HEK293 (cell line): ENCODE results near the gene LBH.

ENCODE experiments used
- CTCF ChIA-PET: fragments of 350-600 bp; formaldehyde crosslinking; extraction: SDS; loops from one replicate; lab custom pipeline; 2021; ENCODE audit warnings: antibody characterized with exemption; lab: Yijun Ruan, JAX
- POLR2A ChIA-PET: fragments of 300-600 bp; formaldehyde crosslinking; extraction: SDS; loops from one replicate; lab custom pipeline; 2020; ENCODE audit warnings: antibody characterized with exemption, inconsistent platforms; lab: Yijun Ruan, JAX
- H3K27ac ChIP-seq: fragments of 200-500 bp; sonication (Bioruptor generic); 2 replicates; pipeline ENCODE4 v1.5.1; 2014; ENCODE audit warnings: low read depth, low read length, control low read depth, inconsistent platforms; ENCODE audit errors: extremely low read depth
- H3K36me3 ChIP-seq, 2 experiments: fragments of 200-500 bp in 1 of 2; sonication (Bioruptor generic) in 1 of 2; 1 replicate in 1 of 2; 2 replicates in 1 of 2; pipeline ENCODE4 v1.5.1; 2014 to 2017; ENCODE audit warnings: inconsistent platforms in 2 of 2, low read length in 2 of 2; ENCODE audit not compliant: control insufficient read depth in 2 of 2, insufficient read depth in 1 of 2
- H3K4me1 ChIP-seq: fragments of 200-500 bp; sonication (Bioruptor generic); 2 replicates; pipeline ENCODE4 v1.5.1; 2014; ENCODE audit warnings: mild to moderate bottlenecking, low read length, inconsistent platforms; ENCODE audit not compliant: control insufficient read depth, insufficient read depth
- H3K4me3 ChIP-seq: 2 replicates; pipeline ENCODE4 v1.5.1; 2011; ENCODE audit warnings: low read depth, mild to moderate bottlenecking, control low read depth, low read length, moderate library complexity
- H3K9me3 ChIP-seq: fragments of 200-500 bp; sonication (Bioruptor generic); 2 replicates; pipeline ENCODE4 v1.5.1; 2014; ENCODE audit warnings: low read depth, low read length, inconsistent platforms; ENCODE audit not compliant: control insufficient read depth, insufficient read depth
- KLF16 ChIP-seq: fragments of 450-650 bp; formaldehyde crosslinking; IDR thresholded peaks from 2 replicates; pipeline ENCODE4 v1.5.1; 2017; ENCODE audit warnings: missing biosample characterization, missing genetic modification characterization
- OSR2 ChIP-seq: fragments of 450-650 bp; formaldehyde crosslinking; IDR thresholded peaks from 2 replicates; pipeline ENCODE4 v1.5.1; 2016; ENCODE audit warnings: missing biosample characterization, missing genetic modification characterization
- SP2 ChIP-seq: fragments of 450-650 bp; formaldehyde crosslinking; IDR thresholded peaks from 2 replicates; pipeline ENCODE4 v1.5.1; 2016; ENCODE audit warnings: missing biosample characterization, missing genetic modification characterization
- TRIM28 ChIP-seq: IDR thresholded peaks from 2 replicates; pipeline ENCODE4 v1.6.1; 2011; ENCODE audit warnings: low read length, control low read depth, borderline replicate concordance
- ZNF10 ChIP-seq: fragments of 450-650 bp; formaldehyde crosslinking; IDR thresholded peaks from 2 replicates; pipeline ENCODE4 v1.5.1; 2017; ENCODE audit warnings: missing biosample characterization, missing genetic modification characterization
- ZNF133 ChIP-seq: fragments of 450-650 bp; formaldehyde crosslinking; IDR thresholded peaks from 2 replicates; pipeline ENCODE4 v1.5.1; 2016; ENCODE audit warnings: missing biosample characterization, missing genetic modification characterization
- ZNF211 ChIP-seq: fragments of 450-650 bp; formaldehyde crosslinking; IDR thresholded peaks from 2 replicates; pipeline ENCODE4 v1.5.1; 2016; ENCODE audit warnings: low read depth, missing biosample characterization, missing genetic modification characterization
- ZNF221 ChIP-seq: fragments of 450-650 bp; formaldehyde crosslinking; IDR thresholded peaks from 2 replicates; pipeline ENCODE4 v1.5.1; 2017; ENCODE audit warnings: missing biosample characterization, missing genetic modification characterization, borderline replicate concordance
- ZNF548 ChIP-seq: fragments of 450-650 bp; formaldehyde crosslinking; IDR thresholded peaks from 2 replicates; pipeline ENCODE4 v1.5.1; 2016; ENCODE audit warnings: missing biosample characterization, missing genetic modification characterization
- ZNF585B ChIP-seq: fragments of 450-650 bp; formaldehyde crosslinking; IDR thresholded peaks from 2 replicates; pipeline ENCODE4 v1.5.1; 2016; ENCODE audit warnings: missing biosample characterization, missing genetic modification characterization
- ZNF707 ChIP-seq: fragments of 450-650 bp; formaldehyde crosslinking; IDR thresholded peaks from 2 replicates; pipeline ENCODE4 v1.5.1; 2016; ENCODE audit warnings: missing biosample characterization, missing genetic modification characterization
- ZNF747 ChIP-seq: fragments of 450-650 bp; formaldehyde crosslinking; IDR thresholded peaks from 2 replicates; pipeline ENCODE4 v1.5.1; 2016; ENCODE audit warnings: missing biosample characterization, missing genetic modification characterization
- ZSCAN23 ChIP-seq: fragments of 450-650 bp; formaldehyde crosslinking; IDR thresholded peaks from 2 replicates; pipeline ENCODE4 v1.5.1; 2016; ENCODE audit warnings: missing biosample characterization, missing genetic modification characterization
- TF ChIP-seq, protein P1 (sequence below): fragments of 450-650 bp; formaldehyde crosslinking; conservative IDR thresholded peaks from 2 replicates; pipeline ENCODE4 v1.5.1; 2016; ENCODE audit warnings: low read depth, missing biosample characterization, missing genetic modification characterization
- TF ChIP-seq, protein P2 (sequence below): fragments of 450-650 bp; formaldehyde crosslinking; conservative IDR thresholded peaks from 2 replicates; pipeline ENCODE4 v1.5.1; 2016; ENCODE audit warnings: low read depth, missing biosample characterization, missing genetic modification characterization
- TF ChIP-seq, protein P3 (sequence below): sonication (generic); formaldehyde crosslinking; IDR thresholded peaks from 2 replicates; pipeline ENCODE4 v1.8.1; 2022; ENCODE audit warnings: mild to moderate bottlenecking, moderate library complexity, missing genetic modification reagents
- TF ChIP-seq, protein P4 (sequence below): fragments of 450-650 bp; formaldehyde crosslinking; IDR thresholded peaks from 2 replicates; pipeline ENCODE4 v1.5.1; 2016; ENCODE audit warnings: missing biosample characterization, missing genetic modification characterization

LBH gene

DNA sequence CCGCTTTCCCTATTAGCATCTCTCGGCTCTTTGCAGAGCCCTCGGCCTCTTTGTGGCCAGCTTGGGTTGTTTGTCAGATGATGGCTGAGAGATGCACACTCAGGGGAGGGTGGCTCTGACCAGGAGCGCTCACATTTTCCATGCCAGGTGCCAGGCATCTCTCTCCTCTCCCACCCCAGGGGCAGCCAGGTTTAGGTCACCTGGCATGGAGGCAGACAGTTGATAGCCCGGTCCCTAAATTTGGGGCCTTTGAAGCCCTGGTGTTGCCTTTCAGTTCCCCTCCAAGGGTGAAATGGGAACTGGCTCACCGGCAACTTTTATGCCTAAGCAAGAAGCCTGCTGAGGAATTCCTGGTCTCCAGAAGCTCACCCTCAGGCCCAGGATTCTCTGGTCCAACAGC is 19.1 kb downstream of the LBH start:
- no peak overlapping the region for H3K4me3 ChIP-seq
- TF ChIP-seq ZNF133 (tag by site-specific recombination): no peak
- ChIA-PET CTCF (interaction anchor here (0.6 to 1.7 kb wide), 3 partner anchors 11 to 443 kb away, joined by 3 to 13 read pairs (median 4); no protein-coding TSS in a partner anchor), POLR2A (interaction anchor here (0.8 kb wide), 1 partner anchor 20 kb away, joined by 4 read pairs; no protein-coding TSS in a partner anchor)
- H3K4me1 ChIP-seq: peaks cover 6% of the 10 kb centered on the region; the same call in 1 of the 2 replicates
- H3K36me3 ChIP-seq: no peaks in the 10 kb centered on the region
- no peaks in the 10 kb centered on the region for H3K9me3 ChIP-seq
- no peak overlapping the region for H3K27ac ChIP-seq

DNA sequence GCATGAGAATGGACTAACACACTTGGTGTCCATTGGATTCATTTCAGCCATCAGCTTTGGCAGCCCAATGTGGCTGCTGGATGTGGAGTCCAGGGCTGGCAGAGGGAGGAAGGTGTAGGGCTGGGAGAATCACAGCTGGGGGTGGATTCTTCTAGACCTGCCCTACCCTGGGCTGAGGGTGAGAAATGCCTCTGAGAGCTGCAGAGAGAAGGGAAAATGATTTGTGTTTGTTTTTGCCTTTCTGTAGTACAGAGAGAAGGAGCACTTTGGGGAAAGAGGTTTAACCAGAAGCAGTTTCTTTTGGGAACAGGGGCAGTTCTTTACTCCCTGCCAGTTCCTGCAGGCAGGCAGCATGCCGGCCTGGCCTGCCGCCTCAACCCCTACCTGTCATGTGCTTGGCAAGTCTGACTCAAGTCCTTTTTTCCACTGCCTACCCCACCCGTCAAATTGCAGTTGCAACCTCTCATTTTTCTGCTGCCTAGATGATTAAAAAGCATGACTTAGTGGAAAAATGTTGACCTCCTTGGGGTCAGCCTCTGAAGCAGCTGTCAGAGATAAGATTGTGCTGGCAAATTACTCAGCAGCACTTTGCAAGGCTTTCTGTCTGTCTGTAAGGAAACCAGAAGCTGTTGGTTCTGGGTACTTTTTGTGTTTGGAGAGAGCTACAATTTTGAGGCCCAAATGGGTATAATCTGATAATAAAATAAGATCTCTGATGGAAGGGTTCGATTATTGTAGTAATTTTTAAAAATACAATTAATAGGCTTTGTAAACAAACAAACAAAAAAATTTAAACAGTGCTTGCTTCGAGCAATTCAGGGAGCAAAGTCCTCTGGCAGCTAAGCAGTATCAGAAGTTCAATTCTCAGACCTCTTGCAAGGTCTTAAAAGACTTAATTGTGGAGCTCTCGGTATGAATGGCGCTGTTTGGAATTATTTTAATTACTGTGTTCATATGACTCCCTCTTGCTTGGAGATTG is 21.7 kb downstream of the LBH start:
- POLR2A ChIA-PET: interaction anchor here (0.6 to 1.4 kb wide), 4 partner anchors 19 to 22 kb away, joined by 3 to 7 read pairs (median 4); no protein-coding TSS in a partner anchor
- H3K9me3 ChIP-seq: no peaks in the 10 kb centered on the region
- H3K36me3 ChIP-seq: peaks cover 0 to 1% of the 10 kb centered on the region in 2 experiments; a peak in 1 of 3 replicates
- CTCF ChIA-PET: interaction anchor here (0.6 to 2.2 kb wide), 8 partner anchors 14 to 459 kb away, joined by 3 to 6 read pairs (median 4); no protein-coding TSS in a partner anchor
- H3K27ac ChIP-seq: no peak overlapping the region
- no peak overlapping the region for H3K4me3 ChIP-seq
- H3K4me1 ChIP-seq: peaks cover 6% of the 10 kb centered on the region; the same call in 1 of the 2 replicates
- TF ChIP-seq ZNF221 (tag by site-specific recombination) (no peak), KLF16 (no peak), ZNF211 (tag by site-specific recombination) (no peak), TRIM28 (0 out of 2 replicates have a peak, but pooled peaks have one; percentile 74), ZNF707 (tag by site-specific recombination) (no peak), ZNF10 (tag by site-specific recombination) (no peak), OSR2 (peak; percentile 95), ZSCAN23 (no peak), SP2 (tag by site-specific recombination) (no peak), ZNF747 (no peak), ZNF548 (tag by site-specific recombination) (no peak), ZNF585B (tag by site-specific recombination) (no peak)
- TF ChIP-seq, protein P1, sequence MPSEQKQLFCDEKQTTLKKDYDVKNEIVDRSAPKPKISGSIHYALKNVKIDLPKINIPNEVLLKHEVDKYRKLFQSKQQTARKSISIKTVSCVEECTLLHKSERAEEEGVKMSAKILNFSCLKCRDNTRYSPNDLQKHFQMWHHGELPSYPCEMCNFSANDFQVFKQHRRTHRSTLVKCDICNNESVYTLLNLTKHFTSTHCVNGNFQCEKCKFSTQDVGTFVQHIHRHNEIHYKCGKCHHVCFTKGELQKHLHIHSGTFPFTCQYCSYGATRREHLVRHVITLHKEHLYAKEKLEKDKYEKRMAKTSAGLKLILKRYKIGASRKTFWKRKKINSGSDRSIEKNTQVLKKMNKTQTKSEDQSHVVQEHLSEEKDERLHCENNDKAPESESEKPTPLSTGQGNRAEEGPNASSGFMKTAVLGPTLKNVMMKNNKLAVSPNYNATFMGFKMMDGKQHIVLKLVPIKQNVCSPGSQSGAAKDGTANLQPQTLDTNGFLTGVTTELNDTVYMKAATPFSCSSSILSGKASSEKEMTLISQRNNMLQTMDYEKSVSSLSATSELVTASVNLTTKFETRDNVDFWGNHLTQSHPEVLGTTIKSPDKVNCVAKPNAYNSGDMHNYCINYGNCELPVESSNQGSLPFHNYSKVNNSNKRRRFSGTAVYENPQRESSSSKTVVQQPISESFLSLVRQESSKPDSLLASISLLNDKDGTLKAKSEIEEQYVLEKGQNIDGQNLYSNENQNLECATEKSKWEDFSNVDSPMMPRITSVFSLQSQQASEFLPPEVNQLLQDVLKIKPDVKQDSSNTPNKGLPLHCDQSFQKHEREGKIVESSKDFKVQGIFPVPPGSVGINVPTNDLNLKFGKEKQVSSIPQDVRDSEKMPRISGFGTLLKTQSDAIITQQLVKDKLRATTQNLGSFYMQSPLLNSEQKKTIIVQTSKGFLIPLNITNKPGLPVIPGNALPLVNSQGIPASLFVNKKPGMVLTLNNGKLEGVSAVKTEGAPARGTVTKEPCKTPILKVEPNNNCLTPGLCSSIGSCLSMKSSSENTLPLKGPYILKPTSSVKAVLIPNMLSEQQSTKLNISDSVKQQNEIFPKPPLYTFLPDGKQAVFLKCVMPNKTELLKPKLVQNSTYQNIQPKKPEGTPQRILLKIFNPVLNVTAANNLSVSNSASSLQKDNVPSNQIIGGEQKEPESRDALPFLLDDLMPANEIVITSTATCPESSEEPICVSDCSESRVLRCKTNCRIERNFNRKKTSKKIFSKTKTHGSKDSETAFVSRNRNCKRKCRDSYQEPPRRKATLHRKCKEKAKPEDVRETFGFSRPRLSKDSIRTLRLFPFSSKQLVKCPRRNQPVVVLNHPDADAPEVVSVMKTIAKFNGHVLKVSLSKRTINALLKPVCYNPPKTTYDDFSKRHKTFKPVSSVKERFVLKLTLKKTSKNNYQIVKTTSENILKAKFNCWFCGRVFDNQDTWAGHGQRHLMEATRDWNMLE (tag by site-specific recombination): no peak
- TF ChIP-seq, protein P2, sequence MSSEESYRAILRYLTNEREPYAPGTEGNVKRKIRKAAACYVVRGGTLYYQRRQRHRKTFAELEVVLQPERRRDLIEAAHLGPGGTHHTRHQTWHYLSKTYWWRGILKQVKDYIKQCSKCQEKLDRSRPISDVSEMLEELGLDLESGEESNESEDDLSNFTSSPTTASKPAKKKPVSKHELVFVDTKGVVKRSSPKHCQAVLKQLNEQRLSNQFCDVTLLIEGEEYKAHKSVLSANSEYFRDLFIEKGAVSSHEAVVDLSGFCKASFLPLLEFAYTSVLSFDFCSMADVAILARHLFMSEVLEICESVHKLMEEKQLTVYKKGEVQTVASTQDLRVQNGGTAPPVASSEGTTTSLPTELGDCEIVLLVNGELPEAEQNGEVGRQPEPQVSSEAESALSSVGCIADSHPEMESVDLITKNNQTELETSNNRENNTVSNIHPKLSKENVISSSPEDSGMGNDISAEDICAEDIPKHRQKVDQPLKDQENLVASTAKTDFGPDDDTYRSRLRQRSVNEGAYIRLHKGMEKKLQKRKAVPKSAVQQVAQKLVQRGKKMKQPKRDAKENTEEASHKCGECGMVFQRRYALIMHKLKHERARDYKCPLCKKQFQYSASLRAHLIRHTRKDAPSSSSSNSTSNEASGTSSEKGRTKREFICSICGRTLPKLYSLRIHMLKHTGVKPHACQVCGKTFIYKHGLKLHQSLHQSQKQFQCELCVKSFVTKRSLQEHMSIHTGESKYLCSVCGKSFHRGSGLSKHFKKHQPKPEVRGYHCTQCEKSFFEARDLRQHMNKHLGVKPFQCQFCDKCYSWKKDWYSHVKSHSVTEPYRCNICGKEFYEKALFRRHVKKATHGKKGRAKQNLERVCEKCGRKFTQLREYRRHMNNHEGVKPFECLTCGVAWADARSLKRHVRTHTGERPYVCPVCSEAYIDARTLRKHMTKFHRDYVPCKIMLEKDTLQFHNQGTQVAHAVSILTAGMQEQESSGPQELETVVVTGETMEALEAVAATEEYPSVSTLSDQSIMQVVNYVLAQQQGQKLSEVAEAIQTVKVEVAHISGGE (tag by site-specific recombination): no peak
- TF ChIP-seq, protein P3, sequence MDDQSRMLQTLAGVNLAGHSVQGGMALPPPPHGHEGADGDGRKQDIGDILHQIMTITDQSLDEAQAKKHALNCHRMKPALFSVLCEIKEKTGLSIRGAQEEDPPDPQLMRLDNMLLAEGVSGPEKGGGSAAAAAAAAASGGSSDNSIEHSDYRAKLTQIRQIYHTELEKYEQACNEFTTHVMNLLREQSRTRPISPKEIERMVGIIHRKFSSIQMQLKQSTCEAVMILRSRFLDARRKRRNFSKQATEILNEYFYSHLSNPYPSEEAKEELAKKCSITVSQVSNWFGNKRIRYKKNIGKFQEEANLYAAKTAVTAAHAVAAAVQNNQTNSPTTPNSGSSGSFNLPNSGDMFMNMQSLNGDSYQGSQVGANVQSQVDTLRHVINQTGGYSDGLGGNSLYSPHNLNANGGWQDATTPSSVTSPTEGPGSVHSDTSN: no peak
- TF ChIP-seq, protein P4, sequence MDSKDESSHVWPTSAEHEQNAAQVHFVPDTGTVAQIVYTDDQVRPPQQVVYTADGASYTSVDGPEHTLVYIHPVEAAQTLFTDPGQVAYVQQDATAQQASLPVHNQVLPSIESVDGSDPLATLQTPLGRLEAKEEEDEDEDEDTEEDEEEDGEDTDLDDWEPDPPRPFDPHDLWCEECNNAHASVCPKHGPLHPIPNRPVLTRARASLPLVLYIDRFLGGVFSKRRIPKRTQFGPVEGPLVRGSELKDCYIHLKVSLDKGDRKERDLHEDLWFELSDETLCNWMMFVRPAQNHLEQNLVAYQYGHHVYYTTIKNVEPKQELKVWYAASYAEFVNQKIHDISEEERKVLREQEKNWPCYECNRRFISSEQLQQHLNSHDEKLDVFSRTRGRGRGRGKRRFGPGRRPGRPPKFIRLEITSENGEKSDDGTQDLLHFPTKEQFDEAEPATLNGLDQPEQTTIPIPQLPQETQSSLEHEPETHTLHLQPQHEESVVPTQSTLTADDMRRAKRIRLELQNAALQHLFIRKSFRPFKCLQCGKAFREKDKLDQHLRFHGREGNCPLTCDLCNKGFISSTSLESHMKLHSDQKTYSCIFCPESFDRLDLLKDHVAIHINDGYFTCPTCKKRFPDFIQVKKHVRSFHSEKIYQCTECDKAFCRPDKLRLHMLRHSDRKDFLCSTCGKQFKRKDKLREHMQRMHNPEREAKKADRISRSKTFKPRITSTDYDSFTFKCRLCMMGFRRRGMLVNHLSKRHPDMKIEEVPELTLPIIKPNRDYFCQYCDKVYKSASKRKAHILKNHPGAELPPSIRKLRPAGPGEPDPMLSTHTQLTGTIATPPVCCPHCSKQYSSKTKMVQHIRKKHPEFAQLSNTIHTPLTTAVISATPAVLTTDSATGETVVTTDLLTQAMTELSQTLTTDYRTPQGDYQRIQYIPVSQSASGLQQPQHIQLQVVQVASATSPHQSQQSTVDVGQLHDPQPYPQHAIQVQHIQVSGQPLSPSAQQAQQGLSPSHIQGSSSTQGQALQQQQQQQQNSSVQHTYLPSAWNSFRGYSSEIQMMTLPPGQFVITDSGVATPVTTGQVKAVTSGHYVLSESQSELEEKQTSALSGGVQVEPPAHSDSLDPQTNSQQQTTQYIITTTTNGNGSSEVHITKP: 0 out of 2 replicates have a peak, but pooled peaks have one; percentile 23
